ENCODE measurements around the gene PLK5. TPM values are rescaled to one million over a fixed set of nuclear protein-coding genes. Genes with fewer than 3 reads are reported as not detected.

Gene PLK5
- total RNA-seq, 4 donors from 2014 or later: 0.15 TPM; not detected in 3

- WGBS, 2 donors (ENCODE audit: low coverage in 1 of 2): 42 to 44% methylated on average over 7 to 12 of the region's 14 CpGs
- H3K4me1 ChIP-seq: peaks cover 0 to 21% (median 7%) of the 10 kb centered on the region in 3 donors
- H3K4me3 ChIP-seq: no peak overlapping the region
- peaks cover 0 to 6% of the 10 kb centered on the region in 2 donors for H3K36me3 ChIP-seq
- H3K27me3 ChIP-seq: peaks cover 85% of the 10 kb centered on the region
- no peaks in the 10 kb centered on the region for H3K9me3 ChIP-seq
- no peak for ATAC-seq
- no peak for TF ChIP-seq POLR2AphosphoS5 (IDR thresholded peaks at IDR 0.05)
- no peak for TF ChIP-seq CTCF (IDR thresholded peaks at IDR 0.05)
- no peak for TF ChIP-seq EP300 (IDR thresholded peaks at IDR 0.05)
- no peak for TF ChIP-seq POLR2A (IDR thresholded peaks at IDR 0.05)
- no peak overlapping the region for H3K27ac ChIP-seq
Observed at GRCh38 chr19:1502433-1503088, 21.3 kb upstream of the PLK5 start.

- peaks cover 0 to 28% (median 7%) of the 10 kb centered on the region in 3 donors for H3K4me1 ChIP-seq
- no peak overlapping the region for H3K27ac ChIP-seq
- peaks cover 78% of the 10 kb centered on the region for H3K27me3 ChIP-seq
- 20% methylated on average over 13 of the region's 49 CpGs; no CpG with 5 or more reads in 1 of the 2 donors for WGBS, 2 donors (ENCODE audit: low coverage in 1 of 2)
- no peak for ATAC-seq
- H3K9me3 ChIP-seq: no peaks in the 10 kb centered on the region
- H3K36me3 ChIP-seq: peaks cover 0 to 6% of the 10 kb centered on the region in 2 donors
- H3K4me3 ChIP-seq: peak overlapping the region in 1 of 2 donors; percentile 23
- TF ChIP-seq POLR2AphosphoS5 (IDR thresholded peaks at IDR 0.05) (no peak), CTCF (IDR thresholded peaks at IDR 0.05) (peak in 3 of 4 experiments; percentile 50 to 81 (median 64)), EP300 (IDR thresholded peaks at IDR 0.05) (no peak), POLR2A (IDR thresholded peaks at IDR 0.05) (no peak)
Observed at GRCh38 chr19:1503089-1503924, 20.6 kb upstream of the PLK5 start.

GRCh38 chr19:1503925-1504773 lies 19.7 kb upstream of the PLK5 start:
- peaks cover 0 to 33% (median 7%) of the 10 kb centered on the region in 3 donors for H3K4me1 ChIP-seq
- peaks cover 0 to 6% of the 10 kb centered on the region in 2 donors for H3K36me3 ChIP-seq
- peaks cover 75% of the 10 kb centered on the region for H3K27me3 ChIP-seq
- no peak for ATAC-seq
- TF ChIP-seq EP300 (IDR thresholded peaks at IDR 0.05) (no peak), POLR2A (IDR thresholded peaks at IDR 0.05) (no peak), CTCF (IDR thresholded peaks at IDR 0.05) (no peak), POLR2AphosphoS5 (IDR thresholded peaks at IDR 0.05) (no peak)
- no peak overlapping the region for H3K4me3 ChIP-seq
- WGBS, 2 donors (ENCODE audit: low coverage in 1 of 2): 45 to 49% methylated on average over 4 of the region's 23 CpGs
- no peak overlapping the region for H3K27ac ChIP-seq
- H3K9me3 ChIP-seq: no peaks in the 10 kb centered on the region

- WGBS, 2 donors (ENCODE audit: low coverage in 1 of 2): 66 to 68% methylated on average over 7 of the region's 8 CpGs
- Histone ChIP-seq H3K4me3 (no peak overlapping the region), H3K9me3 (no peaks in the 10 kb centered on the region), H3K4me1 (peaks cover 0 to 35% (median 7%) of the 10 kb centered on the region in 3 donors), H3K27me3 (peaks cover 72% of the 10 kb centered on the region), H3K27ac (no peak overlapping the region), H3K36me3 (peaks cover 0 to 6% of the 10 kb centered on the region in 2 donors)
- TF ChIP-seq POLR2AphosphoS5 (IDR thresholded peaks at IDR 0.05): no peak
- TF ChIP-seq EP300 (IDR thresholded peaks at IDR 0.05): no peak
- no peak for ATAC-seq
Observed at GRCh38 chr19:1505012-1505411, 18.9 kb upstream of the PLK5 start.

Measured in gastroesophageal sphincter (tissue), 4 donors.